ENCODE data around the gene TRAPPC14. TPM values are rescaled to one million over a fixed set of nuclear protein-coding genes. Genes with fewer than 3 reads are reported as not detected.

TRAPPC14 gene
- total RNA-seq, 2 experiments from 2014 or later: 15.7 to 17.4 TPM

DNA sequence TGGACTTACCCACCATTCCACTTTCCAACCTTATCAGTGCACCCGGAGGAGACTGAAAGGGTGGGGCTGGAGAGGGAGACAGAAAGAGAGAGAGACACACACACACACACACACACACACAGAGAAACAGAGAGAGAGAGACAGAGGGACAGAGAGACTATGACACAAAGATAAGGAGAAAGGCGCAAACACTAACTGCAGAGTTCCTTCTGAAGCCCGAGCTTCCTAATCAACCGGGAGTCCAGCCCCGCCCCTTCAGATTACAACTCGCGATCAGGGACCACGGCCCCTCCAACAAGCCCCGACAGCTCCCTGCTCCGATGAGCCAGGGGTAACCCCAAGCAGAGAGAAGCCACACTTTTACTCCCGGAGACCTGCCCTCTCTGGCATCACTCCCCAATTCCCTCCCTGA lies 9.4 kb upstream of the TRAPPC14 start:
- Mint-ChIP-seq H3K27me3 (peaks cover 10% of the 10 kb centered on the region), H3K36me3 (ENCODE audit: low read depth) (no peaks in the 10 kb centered on the region), H3K4me1 (ENCODE audit: low read depth) (peaks cover 74% of the 10 kb centered on the region), H3K27ac (peak overlapping the region; percentile 80), H3K9me3 (no peaks in the 10 kb centered on the region), H3K4me3 (peak overlapping the region; percentile 74)
- DNase-seq: no peak
- POLR2A ChIA-PET: interaction anchor here (0.7 to 2.3 kb wide), 7 partner anchors 9 to 261 kb away, joined by 3 to 11 read pairs (median 4); partner anchors contain the start of genes PVRIG and ZCWPW1
- CTCF ChIA-PET: interaction anchor here (1.0 to 3.8 kb wide), 9 partner anchors 9 to 50 kb away, joined by 3 to 17 read pairs (median 10); partner anchors contain the start of genes GPC2, LAMTOR4 and STAG3
- TF ChIP-seq, protein P1, sequence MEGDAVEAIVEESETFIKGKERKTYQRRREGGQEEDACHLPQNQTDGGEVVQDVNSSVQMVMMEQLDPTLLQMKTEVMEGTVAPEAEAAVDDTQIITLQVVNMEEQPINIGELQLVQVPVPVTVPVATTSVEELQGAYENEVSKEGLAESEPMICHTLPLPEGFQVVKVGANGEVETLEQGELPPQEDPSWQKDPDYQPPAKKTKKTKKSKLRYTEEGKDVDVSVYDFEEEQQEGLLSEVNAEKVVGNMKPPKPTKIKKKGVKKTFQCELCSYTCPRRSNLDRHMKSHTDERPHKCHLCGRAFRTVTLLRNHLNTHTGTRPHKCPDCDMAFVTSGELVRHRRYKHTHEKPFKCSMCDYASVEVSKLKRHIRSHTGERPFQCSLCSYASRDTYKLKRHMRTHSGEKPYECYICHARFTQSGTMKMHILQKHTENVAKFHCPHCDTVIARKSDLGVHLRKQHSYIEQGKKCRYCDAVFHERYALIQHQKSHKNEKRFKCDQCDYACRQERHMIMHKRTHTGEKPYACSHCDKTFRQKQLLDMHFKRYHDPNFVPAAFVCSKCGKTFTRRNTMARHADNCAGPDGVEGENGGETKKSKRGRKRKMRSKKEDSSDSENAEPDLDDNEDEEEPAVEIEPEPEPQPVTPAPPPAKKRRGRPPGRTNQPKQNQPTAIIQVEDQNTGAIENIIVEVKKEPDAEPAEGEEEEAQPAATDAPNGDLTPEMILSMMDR (IDR thresholded peaks at IDR 0.05): no peak
- ATAC-seq: no peak
- intact Hi-C loops (cut with micrococcal nuclease): no loop called here

DNA sequence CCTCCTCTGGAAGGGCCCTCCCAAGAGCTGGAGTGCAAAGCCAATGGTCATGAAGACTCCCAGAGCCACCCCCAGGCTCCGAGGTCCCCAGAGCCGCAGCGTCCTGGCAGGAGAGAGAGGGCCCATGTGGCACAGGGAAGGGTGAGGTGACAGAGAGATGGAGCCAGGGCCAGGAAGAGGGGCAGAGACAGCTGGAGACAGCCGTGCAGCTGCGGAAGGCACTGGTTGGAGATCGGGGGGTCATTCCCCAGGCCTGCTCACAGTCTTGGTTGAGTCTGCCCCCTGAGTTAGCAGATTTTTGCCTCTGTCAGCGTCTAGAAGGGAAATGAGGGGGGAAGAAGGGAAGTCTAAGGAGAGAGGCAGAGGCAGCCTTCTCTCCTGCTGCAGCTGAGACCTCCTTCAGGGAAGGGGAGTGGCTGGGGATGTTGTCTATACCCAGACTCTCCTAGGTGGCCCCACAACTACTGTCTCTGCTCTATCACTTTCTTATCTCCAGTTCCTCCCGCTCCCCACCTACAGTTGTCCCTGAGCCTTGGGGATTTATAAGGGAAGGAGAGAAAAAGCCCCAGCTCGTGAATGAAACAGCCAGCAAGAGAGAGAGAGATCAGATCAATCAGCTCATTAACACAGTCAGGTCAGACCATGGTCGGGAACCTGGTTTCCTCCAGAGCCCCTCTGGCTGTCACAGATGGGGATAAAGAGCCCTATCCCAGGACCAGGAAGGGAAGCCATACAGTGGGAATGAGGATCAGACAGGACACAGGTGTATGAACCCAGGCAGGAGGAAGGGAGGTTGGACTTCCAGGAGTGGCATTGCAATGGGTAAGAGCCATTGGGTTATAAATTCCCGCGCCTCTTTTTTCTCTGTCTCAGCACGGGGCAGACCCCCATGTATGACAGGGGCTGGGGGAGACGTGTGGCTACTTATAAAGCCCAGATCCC lies 8.7 kb upstream of the TRAPPC14 start:
- Mint-ChIP-seq H3K27ac (peak overlapping the region; percentile 79), H3K27me3 (peaks cover 10% of the 10 kb centered on the region), H3K4me3 (peak overlapping the region; percentile 74), H3K36me3 (ENCODE audit: low read depth) (no peaks in the 10 kb centered on the region), H3K4me1 (ENCODE audit: low read depth) (peaks cover 77% of the 10 kb centered on the region), H3K9me3 (no peaks in the 10 kb centered on the region)
- intact Hi-C loops (cut with micrococcal nuclease): no loop called here
- no peak for DNase-seq
- CTCF ChIA-PET: interaction anchor here (1.0 to 3.8 kb wide), 9 partner anchors 8 to 50 kb away, joined by 3 to 17 read pairs (median 10); partner anchors contain the start of genes GPC2, LAMTOR4 and STAG3
- POLR2A ChIA-PET: interaction anchor here (0.7 to 2.3 kb wide), 10 partner anchors 8 to 262 kb away, joined by 3 to 18 read pairs (median 4); partner anchors contain the start of genes GPC2, PVRIG, STAG3 and ZCWPW1
- TF ChIP-seq, protein P1 (IDR thresholded peaks at IDR 0.05): no peak
- ATAC-seq: no peak

DNA sequence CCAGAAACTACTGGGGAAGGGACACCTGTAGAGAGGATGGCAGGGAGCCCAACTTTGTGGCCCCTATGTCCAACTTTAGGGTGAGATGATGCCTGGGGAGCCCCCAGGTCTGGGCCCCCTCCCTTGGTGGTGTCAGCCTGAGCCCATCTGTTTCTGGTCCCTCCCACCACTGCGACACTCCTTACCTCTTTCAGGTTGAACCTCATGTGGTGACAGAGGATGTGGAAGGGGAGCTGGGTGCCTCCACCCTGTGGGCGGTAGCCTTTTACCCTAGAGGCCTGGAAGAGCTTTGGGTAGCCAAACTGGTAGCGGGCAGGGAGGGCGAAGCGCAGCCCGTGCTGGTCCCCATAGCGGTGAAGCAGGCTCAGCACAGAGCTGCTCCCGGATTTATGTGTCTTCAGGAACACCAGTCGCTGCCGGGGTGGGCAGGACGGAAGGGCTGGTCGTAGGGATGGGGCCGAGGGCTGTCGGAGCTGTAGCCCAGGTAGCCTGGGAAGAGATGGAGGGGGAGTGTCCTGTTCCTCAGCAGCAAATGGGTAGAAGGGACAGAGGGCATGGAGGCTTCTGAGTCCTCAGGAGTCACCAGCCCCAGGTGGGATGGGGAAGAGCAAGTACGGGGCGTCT lies 7.9 kb upstream of the TRAPPC14 start:
- ATAC-seq (peak; percentile 66), DNase-seq (peak; percentile 76)
- Mint-ChIP-seq H3K27me3 (peaks cover 9% of the 10 kb centered on the region), H3K9me3 (no peaks in the 10 kb centered on the region), H3K4me3 (peak overlapping the region; percentile 45), H3K27ac (peak overlapping the region; percentile 79), H3K4me1 (ENCODE audit: low read depth) (peaks cover 77% of the 10 kb centered on the region), H3K36me3 (ENCODE audit: low read depth) (no peaks in the 10 kb centered on the region)
- CTCF ChIA-PET: interaction anchor here (1.0 to 3.8 kb wide), 9 partner anchors 9 to 51 kb away, joined by 3 to 17 read pairs (median 10); partner anchors contain the start of genes GPC2, LAMTOR4 and STAG3
- intact Hi-C loops (cut with micrococcal nuclease): no loop called here
- TF ChIP-seq, protein P1 (IDR thresholded peaks at IDR 0.05): no peak
- POLR2A ChIA-PET: interaction anchor here (1.1 to 2.3 kb wide), 6 partner anchors 9 to 262 kb away, joined by 3 to 18 read pairs (median 6); partner anchors contain the start of genes GPC2, PVRIG, STAG3 and ZCWPW1

DNA sequence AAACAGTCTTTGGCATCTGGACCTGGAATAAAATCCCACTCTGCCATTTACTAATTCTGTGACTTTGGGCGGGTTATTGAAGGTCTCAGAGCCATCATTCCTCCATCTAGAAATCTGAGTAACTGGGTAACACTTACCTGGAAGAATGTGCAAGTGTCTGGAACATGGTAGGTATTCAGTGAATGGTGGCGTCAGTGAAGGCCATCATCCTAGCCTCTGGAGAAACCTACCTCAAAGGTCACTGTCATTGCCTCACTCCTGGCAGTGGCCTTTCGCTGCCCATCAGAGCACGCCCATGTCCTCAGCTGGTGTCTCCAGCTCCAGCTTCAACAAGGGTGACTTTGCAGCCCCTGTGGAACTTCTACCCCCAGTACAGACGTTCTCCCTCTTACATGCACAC lies 5.3 kb upstream of the TRAPPC14 start:
- Mint-ChIP-seq H3K27ac (peak overlapping the region; percentile 82), H3K36me3 (ENCODE audit: low read depth) (no peaks in the 10 kb centered on the region), H3K27me3 (peaks cover 4% of the 10 kb centered on the region), H3K9me3 (no peaks in the 10 kb centered on the region), H3K4me3 (no peak overlapping the region), H3K4me1 (ENCODE audit: low read depth) (peaks cover 60% of the 10 kb centered on the region)
- intact Hi-C loops (cut with micrococcal nuclease): no loop called here
- POLR2A ChIA-PET: no interaction called here
- ATAC-seq: no peak
- TF ChIP-seq, protein P1 (IDR thresholded peaks at IDR 0.05): no peak
- DNase-seq: no peak
- CTCF ChIA-PET: interaction anchor here (0.8 kb wide), 1 partner anchor 183 kb away, joined by 3 read pairs; no protein-coding TSS in a partner anchor
